B cell (primary cell): ENCODE results near the gene UBE2Q1. TPM values are rescaled to one million over a fixed set of nuclear protein-coding genes. Genes with fewer than 3 reads are reported as not detected.

Source experiments
- ATAC-seq: fragments of 200-7000 bp; cut with Tn5 transposase; one replicate; pipeline ENCODE4 v1.10.0; 2021; ENCODE audit warnings: low read depth, mild to moderate bottlenecking, moderate number of reproducible peaks, moderate library complexity
- CTCF ChIA-PET: fragments of 350-600 bp; sonication (Branson Sonifier 250); formaldehyde crosslinking; loops from one replicate; lab custom pipeline; 2021; ENCODE audit warnings: antibody characterized with exemption, inconsistent platforms; lab: Charles Lee
- POLR2A ChIA-PET: fragments of 350-600 bp; sonication (Branson Sonifier 250); formaldehyde crosslinking; loops from one replicate; lab custom pipeline; 2021; ENCODE audit warnings: antibody characterized with exemption; lab: Charles Lee
- DNase-seq: peaks from one replicate; pipeline ENCODE4 v3.0.0; 2013
- H2AFZ ChIP-seq: 2 replicates; pipeline ENCODE4 v1.6.1; 2012; ENCODE audit warnings: mild to moderate bottlenecking, low read depth, low read length; ENCODE audit not compliant: insufficient read depth, poor library complexity, severe bottlenecking
- H3K27ac ChIP-seq, 2 donors: 1 replicate in 1 of 2; 2 replicates in 1 of 2; pipeline ENCODE4 v1.5.1; 2012 to 2013; ENCODE audit warnings: low read length in 2 of 2, mild to moderate bottlenecking in 2 of 2, moderate library complexity in 1 of 2
- H3K27me3 ChIP-seq, 4 experiments: fragments of 200-600 bp in 1 of 4; sonication (generic) in 1 of 4; replicated peaks in 1 of 4; 1 replicate in 2 of 4; 2 replicates in 2 of 4; pipeline versions ENCODE4 v1.6.1 to v1.7.0; 2013 to 2016; ENCODE audit warnings: low read length in 3 of 4, mild to moderate bottlenecking in 2 of 4, mixed read lengths in 1 of 4, moderate library complexity in 1 of 4; ENCODE audit not compliant: insufficient read depth in 4 of 4, control insufficient read depth in 3 of 4; ENCODE audit errors: control extremely low read depth in 1 of 4
- H3K36me3 ChIP-seq, 2 experiments: replicated peaks in 1 of 2; 1 replicate in 1 of 2; 2 replicates in 1 of 2; pipeline versions ENCODE4 v1.6.1 to v1.7.1; 2013; ENCODE audit warnings: low read length in 1 of 2; ENCODE audit not compliant: insufficient read depth in 2 of 2, control insufficient read depth in 1 of 2; ENCODE audit errors: control extremely low read depth in 1 of 2, extremely low read depth in 1 of 2
- H3K4me1 ChIP-seq, 2 donors: fragments of 200-600 bp in 1 of 2; sonication (generic) in 1 of 2; 1 replicate in 1 of 2; 2 replicates in 1 of 2; pipeline versions ENCODE4 v1.5.1 to v1.6.1; 2013 to 2017; ENCODE audit warnings: low read length in 2 of 2; ENCODE audit not compliant: control insufficient read depth in 2 of 2, insufficient read depth in 2 of 2
- H3K4me2 ChIP-seq: replicated peaks from 2 replicates; pipeline ENCODE3; 2012; ENCODE audit warnings: mild to moderate bottlenecking, low read depth, low read length; ENCODE audit not compliant: poor library complexity, severe bottlenecking
- H3K4me3 ChIP-seq, 5 experiments: fragments of 200-600 bp in 1 of 5; sonication (generic) in 1 of 5; 1 replicate in 3 of 5; 2 replicates in 2 of 5; pipeline versions ENCODE4 v1.5.1 to v1.7.0; 2011 to 2016; ENCODE audit warnings: low read length in 4 of 5, mild to moderate bottlenecking in 4 of 5, low read depth in 2 of 5, control low read depth in 1 of 5, moderate library complexity in 1 of 5; ENCODE audit not compliant: insufficient read depth in 1 of 5; ENCODE audit errors: control extremely low read depth in 1 of 5, extremely low read depth in 1 of 5
- H3K79me2 ChIP-seq: fragments of 200-600 bp; sonication (generic); one replicate; pipeline ENCODE4 v1.6.0; 2016; ENCODE audit warnings: low read length; ENCODE audit not compliant: control insufficient read depth, insufficient read depth
- H3K9ac ChIP-seq: fragments of 200-600 bp; sonication (generic); 2 replicates; pipeline ENCODE4 v1.6.1; 2017; ENCODE audit warnings: mild to moderate bottlenecking, low read length, moderate library complexity
- H3K9me3 ChIP-seq, 3 donors: one replicate each; pipeline versions ENCODE4 v1.6.1 to v1.7.1; 2013; ENCODE audit warnings: low read length in 2 of 3; ENCODE audit not compliant: control insufficient read depth in 2 of 3, insufficient read depth in 1 of 3; ENCODE audit errors: control extremely low read depth in 1 of 3
- H4K20me1 ChIP-seq: 2 replicates; pipeline ENCODE4 v1.6.0; 2012; ENCODE audit warnings: mild to moderate bottlenecking, low read length; ENCODE audit not compliant: insufficient read depth, control insufficient read depth, poor library complexity, severe bottlenecking
- H3K27ac Mint-ChIP-seq: one replicate; pipeline ENCODE4 v1.8.0; 2021; ENCODE audit warnings: mixed read lengths
- H3K27me3 Mint-ChIP-seq: one replicate; pipeline ENCODE4 v1.8.0; 2021; ENCODE audit warnings: mixed read lengths
- H3K4me1 Mint-ChIP-seq: one replicate; pipeline ENCODE4 v1.8.0; 2021; ENCODE audit warnings: mixed read lengths
- H3K4me3 Mint-ChIP-seq: one replicate; pipeline ENCODE4 v1.8.0; 2021; ENCODE audit warnings: mixed read lengths
- H3K9me3 Mint-ChIP-seq: one replicate; pipeline ENCODE4 v1.8.0; 2022; ENCODE audit warnings: mixed read lengths; ENCODE audit not compliant: insufficient read depth
- EZH2 ChIP-seq: IDR thresholded peaks from 2 replicates; pipeline ENCODE4 v1.6.1; 2012; ENCODE audit warnings: borderline replicate concordance, low read depth, mild to moderate bottlenecking, moderate library complexity, low read length; ENCODE audit not compliant: insufficient read depth, poor library complexity, severe bottlenecking
- WGBS: methylation state at CpG from one replicate; pipeline ENCODE4 v1.1.5; 2013; ENCODE audit warnings: missing lambda C conversion rate; ENCODE audit not compliant: insufficient coverage; 5-methylcytosine and 5-hydroxymethylcytosine counted together
- intact Hi-C: fragments of 100-400 bp; cut with micrococcal nuclease; formaldehyde crosslinking; loops from one replicate; pipeline ENCODE4 v1.10.0; 2022
- polyA plus RNA-seq: library from polyadenylated mRNA; depleted of rRNA; stranded (reverse); fragments of >200 nt; gene quantifications from 2 replicates; pipeline ENCODE4 v1.2.3, GENCODE V29; 2012
- total RNA-seq, 2 donors: library from RNA; stranded (reverse); fragments of 120-200 nt in 1 of 2; gene quantifications; 1 replicate in 1 of 2; 2 replicates in 1 of 2; pipeline versions ENCODE4 v1.2.3 to v1.2.4, GENCODE V29; 2013 to 2022
- TF ChIP-seq, protein P1 (sequence below): fragments of 200-600 bp; IDR thresholded peaks from one replicate; pipeline ENCODE4 v1.8.0; 2022; ENCODE audit warnings: antibody characterized with exemption, mild to moderate bottlenecking

UBE2Q1 gene
- total and polyA plus RNA-seq, 2 donors (not counting 1 experiment from before 2014, with no cell fraction given), result 14.3 to 108 TPM

DNA sequence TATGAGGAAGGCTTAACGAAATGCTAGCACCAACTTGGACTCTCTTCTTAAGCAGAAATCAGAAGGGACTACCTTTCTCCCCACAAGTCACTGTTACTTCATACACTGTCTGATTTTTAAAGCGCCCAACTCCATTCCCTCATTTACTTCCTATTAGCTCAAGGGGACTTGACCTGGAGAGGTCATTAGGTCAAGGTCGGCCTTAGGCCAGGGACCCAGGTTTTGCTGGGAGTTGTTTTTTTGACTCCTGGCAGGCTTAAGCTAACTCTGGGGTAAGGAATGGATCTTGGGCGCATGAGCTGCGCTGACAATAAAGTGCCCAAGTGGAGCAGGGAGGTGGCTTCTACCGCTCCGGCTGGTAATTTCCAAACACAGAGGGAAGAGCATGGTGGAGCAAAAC is 32.7 kb upstream of the UBE2Q1 start:
- peaks cover 53% of the 10 kb centered on the region for H4K20me1 ChIP-seq
- no peaks in the 10 kb centered on the region for H3K9me3 ChIP-seq
- H3K27ac ChIP-seq, result no peak overlapping the region
- H2AFZ ChIP-seq, result no peak overlapping the region
- TF ChIP-seq, protein P1, sequence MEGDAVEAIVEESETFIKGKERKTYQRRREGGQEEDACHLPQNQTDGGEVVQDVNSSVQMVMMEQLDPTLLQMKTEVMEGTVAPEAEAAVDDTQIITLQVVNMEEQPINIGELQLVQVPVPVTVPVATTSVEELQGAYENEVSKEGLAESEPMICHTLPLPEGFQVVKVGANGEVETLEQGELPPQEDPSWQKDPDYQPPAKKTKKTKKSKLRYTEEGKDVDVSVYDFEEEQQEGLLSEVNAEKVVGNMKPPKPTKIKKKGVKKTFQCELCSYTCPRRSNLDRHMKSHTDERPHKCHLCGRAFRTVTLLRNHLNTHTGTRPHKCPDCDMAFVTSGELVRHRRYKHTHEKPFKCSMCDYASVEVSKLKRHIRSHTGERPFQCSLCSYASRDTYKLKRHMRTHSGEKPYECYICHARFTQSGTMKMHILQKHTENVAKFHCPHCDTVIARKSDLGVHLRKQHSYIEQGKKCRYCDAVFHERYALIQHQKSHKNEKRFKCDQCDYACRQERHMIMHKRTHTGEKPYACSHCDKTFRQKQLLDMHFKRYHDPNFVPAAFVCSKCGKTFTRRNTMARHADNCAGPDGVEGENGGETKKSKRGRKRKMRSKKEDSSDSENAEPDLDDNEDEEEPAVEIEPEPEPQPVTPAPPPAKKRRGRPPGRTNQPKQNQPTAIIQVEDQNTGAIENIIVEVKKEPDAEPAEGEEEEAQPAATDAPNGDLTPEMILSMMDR, result no peak
- TF ChIP-seq EZH2, result no peak
- ChIA-PET CTCF (interaction anchor here (0.6 to 0.8 kb wide), 2 partner anchors 11 to 16 kb away, joined by 3 read pairs; no protein-coding TSS in a partner anchor), POLR2A (no interaction called here)
- no peak overlapping the region for H3K4me2 ChIP-seq
- H3K4me1 ChIP-seq, result no peaks in the 10 kb centered on the region
- H3K79me2 ChIP-seq, result no peaks in the 10 kb centered on the region
- ATAC-seq, result no peak
- H3K9ac ChIP-seq, result no peak overlapping the region
- Mint-ChIP-seq H3K27ac (no peak overlapping the region), H3K4me1 (no peaks in the 10 kb centered on the region), H3K4me3 (no peak overlapping the region), H3K9me3 (no peaks in the 10 kb centered on the region), H3K27me3 (no peaks in the 10 kb centered on the region)
- WGBS, result 83% methylated on average over 3 of the region's 7 CpGs
- DNase-seq, result no peak
- H3K36me3 ChIP-seq, result peaks cover 10 to 94% of the 10 kb centered on the region in 2 experiments
- no peak overlapping the region for H3K4me3 ChIP-seq
- intact Hi-C loops, result no loop called here
- H3K27me3 ChIP-seq, result no peaks in the 10 kb centered on the region

DNA sequence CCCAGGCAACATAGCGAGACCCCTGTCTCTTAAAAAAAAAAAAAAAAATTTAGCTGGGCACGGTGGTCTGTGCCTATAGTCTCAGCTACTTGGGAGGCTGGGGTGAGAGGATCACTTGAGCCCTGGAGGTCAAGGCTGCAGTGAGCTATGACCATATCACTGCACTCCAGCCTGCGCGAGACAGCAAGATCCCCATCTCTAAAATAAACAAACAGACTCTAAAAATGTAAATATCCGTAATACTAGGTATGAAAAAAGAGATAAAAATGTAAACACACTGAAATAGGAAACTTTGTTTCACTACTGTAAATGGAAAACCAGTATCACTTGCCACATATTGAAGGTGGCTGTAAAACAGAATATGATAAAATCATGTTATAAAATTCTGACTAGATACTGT is 32.3 kb upstream of the UBE2Q1 start:
- Histone ChIP-seq H3K9me3 (no peaks in the 10 kb centered on the region), H4K20me1 (peaks cover 53% of the 10 kb centered on the region), H3K4me3 (no peak overlapping the region), H3K27ac (no peak overlapping the region), H3K36me3 (peaks cover 6 to 94% of the 10 kb centered on the region in 2 experiments), H2AFZ (no peak overlapping the region), H3K9ac (no peak overlapping the region), H3K4me2 (no peak overlapping the region), H3K27me3 (no peaks in the 10 kb centered on the region), H3K79me2 (no peaks in the 10 kb centered on the region), H3K4me1 (no peaks in the 10 kb centered on the region)
- no CpG with 5 or more reads among the region's 5 CpGs for WGBS
- DNase-seq (no peak), ATAC-seq (no peak)
- H3K27ac Mint-ChIP-seq, result no peak overlapping the region
- no peaks in the 10 kb centered on the region for H3K4me1 Mint-ChIP-seq
- no peaks in the 10 kb centered on the region for H3K9me3 Mint-ChIP-seq
- no peak for TF ChIP-seq EZH2
- TF ChIP-seq, protein P1, result no peak
- intact Hi-C loops, result no loop called here
- POLR2A ChIA-PET, result interaction anchor here (0.6 to 0.7 kb wide), 2 partner anchors 81 to 474 kb away, joined by 3 to 5 read pairs; no protein-coding TSS in a partner anchor
- no peaks in the 10 kb centered on the region for H3K27me3 Mint-ChIP-seq
- CTCF ChIA-PET, result interaction anchor here (0.6 to 1.7 kb wide), 2 partner anchors 17 to 30 kb away, joined by 3 to 4 read pairs; no protein-coding TSS in a partner anchor
- no peak overlapping the region for H3K4me3 Mint-ChIP-seq
